CD4-positive, alpha-beta T cell (primary cell): Measurements from ENCODE around the gene SAMD4A. TPM values are rescaled to one million over a fixed set of nuclear protein-coding genes. Genes with fewer than 3 reads are reported as not detected.

Source experiments
- ATAC-seq: fragments of 200-7000 bp; cut with Tn5 transposase; one replicate; pipeline ENCODE4 v1.10.0; 2022; ENCODE audit warnings: mild to moderate bottlenecking; ENCODE audit not compliant: poor library complexity
- CTCF ChIA-PET: fragments of 350-600 bp; sonication (Branson Sonifier 250); formaldehyde crosslinking; loops from one replicate; lab custom pipeline; 2021; ENCODE audit warnings: antibody characterized with exemption, inconsistent platforms; lab: Charles Lee
- POLR2A ChIA-PET: fragments of 350-600 bp; sonication (Branson Sonifier 250); formaldehyde crosslinking; loops from one replicate; lab custom pipeline; 2021; ENCODE audit warnings: antibody characterized with exemption, inconsistent platforms; lab: Charles Lee
- DNase-seq, 14 experiments: peaks; one replicate each; pipeline ENCODE4 v3.0.0-alpha.2; 2013 to 2020; ENCODE audit warnings: mixed read lengths in 2 of 14
- H3K27ac ChIP-seq, 2 donors: one replicate each; pipeline versions ENCODE4 v1.5.1 to v1.7.0; 2013; ENCODE audit warnings: low read length in 2 of 2, low read depth in 1 of 2, mild to moderate bottlenecking in 1 of 2
- H3K27me3 ChIP-seq, 2 experiments: 1 replicate in 1 of 2; 2 replicates in 1 of 2; pipeline versions ENCODE4 v1.6.1 to v1.7.0; 2013; ENCODE audit warnings: low read length in 2 of 2, control low read depth in 1 of 2, mild to moderate bottlenecking in 1 of 2, moderate library complexity in 1 of 2; ENCODE audit not compliant: insufficient read depth in 2 of 2, control insufficient read depth in 1 of 2
- H3K36me3 ChIP-seq: one replicate; pipeline ENCODE4 v1.6.1; 2013; ENCODE audit warnings: low read length, control low read depth; ENCODE audit not compliant: insufficient read depth
- H3K4me1 ChIP-seq: one replicate; pipeline ENCODE4 v1.6.1; 2013; ENCODE audit warnings: low read length, control low read depth; ENCODE audit not compliant: insufficient read depth
- H3K4me3 ChIP-seq: one replicate; pipeline ENCODE4 v1.5.1; 2013; ENCODE audit warnings: mild to moderate bottlenecking, low read length, moderate library complexity
- H3K9me3 ChIP-seq, 2 experiments: 1 replicate in 1 of 2; 2 replicates in 1 of 2; pipeline versions ENCODE4 v1.6.1 to v1.7.0; 2013; ENCODE audit warnings: low read length in 2 of 2, mild to moderate bottlenecking in 2 of 2, control low read depth in 1 of 2, moderate library complexity in 1 of 2; ENCODE audit not compliant: control insufficient read depth in 1 of 2, insufficient read depth in 1 of 2
- H3K27ac Mint-ChIP-seq: one replicate; pipeline ENCODE4 v1.8.0; 2020; ENCODE audit warnings: mixed read lengths
- H3K27me3 Mint-ChIP-seq: one replicate; pipeline ENCODE4 v1.8.0; 2021; ENCODE audit warnings: mixed read lengths
- H3K36me3 Mint-ChIP-seq: one replicate; pipeline ENCODE4 v1.8.0; 2021; ENCODE audit warnings: low read depth, mixed read lengths
- H3K4me1 Mint-ChIP-seq: one replicate; pipeline ENCODE4 v1.8.0; 2021; ENCODE audit warnings: low read depth, mixed read lengths
- H3K4me3 Mint-ChIP-seq: one replicate; pipeline ENCODE4 v1.8.0; 2020; ENCODE audit warnings: mild to moderate bottlenecking, mixed read lengths
- H3K9me3 Mint-ChIP-seq: one replicate; pipeline ENCODE4 v1.8.0; 2020; ENCODE audit warnings: mixed read lengths
- intact Hi-C, 2 experiments: fragments of 100-400 bp; cut with DNase I in 1 of 2; cut with micrococcal nuclease in 1 of 2; formaldehyde crosslinking; loops; one replicate each; pipeline versions ENCODE4 v1.15.1 to v1.9.0; 2023 to 2025; cut with DNase I, micrococcal nuclease
- total RNA-seq, 174 experiments: library from RNA in 2 of 174; stranded (reverse) in 2 of 174; gene quantifications; one replicate each; pipeline ENCODE4 v1.2.3 and lab custom pipeline; 2021 to 2026
- TF ChIP-seq, protein P1 (sequence below): fragments of 200-600 bp; IDR thresholded peaks from one replicate; pipeline ENCODE4 v1.8.0; 2022; ENCODE audit warnings: antibody characterized with exemption, mild to moderate bottlenecking

Gene SAMD4A
- total RNA-seq, 2 experiments from 2014 or later, result 1.9 to 2.3 TPM

DNA sequence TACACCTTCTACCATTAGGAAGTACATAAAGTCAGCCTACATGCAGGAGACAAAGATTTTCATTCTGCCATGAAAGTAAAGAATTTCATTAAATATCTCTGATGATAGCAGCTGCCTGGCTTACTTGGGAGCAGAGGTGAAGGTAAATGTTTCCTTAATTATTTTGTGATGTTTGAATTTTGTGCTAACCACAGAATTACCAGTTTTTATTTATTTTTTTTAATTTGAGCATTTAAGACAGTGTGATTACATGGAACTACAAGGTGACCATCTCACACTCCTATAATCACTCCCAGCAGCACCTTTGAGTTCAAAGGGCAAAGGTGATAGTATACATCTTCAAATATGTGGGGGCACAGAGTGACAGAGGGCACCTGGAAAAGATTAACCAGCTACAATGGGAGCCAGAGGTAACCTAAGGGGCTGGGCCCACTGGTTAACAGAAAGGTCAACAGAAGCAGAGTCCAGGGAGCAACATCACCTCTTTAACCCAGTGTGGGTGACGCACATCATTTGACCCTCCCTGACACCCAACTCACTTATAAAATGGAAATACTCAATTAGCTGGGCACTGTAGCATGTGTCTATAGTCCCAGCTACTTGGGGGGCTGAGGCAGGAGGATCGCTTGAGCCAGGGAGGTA lies 270.7 kb downstream of the SAMD4A start:
- H3K4me3 ChIP-seq, result no peak overlapping the region
- H3K4me1 Mint-ChIP-seq, result no peaks in the 10 kb centered on the region
- CTCF ChIA-PET, result no interaction called here
- H3K4me1 ChIP-seq, result no peaks in the 10 kb centered on the region
- intact Hi-C loops, result no loop called here
- no peak overlapping the region for H3K4me3 Mint-ChIP-seq
- ATAC-seq (no peak), DNase-seq (no peak)
- no peaks in the 10 kb centered on the region for H3K9me3 Mint-ChIP-seq
- peaks cover 37% of the 10 kb centered on the region for H3K36me3 Mint-ChIP-seq
- H3K27me3 Mint-ChIP-seq, result no peaks in the 10 kb centered on the region
- H3K27ac ChIP-seq, result no peak overlapping the region
- POLR2A ChIA-PET, result no interaction called here
- H3K27ac Mint-ChIP-seq, result no peak overlapping the region
- no peaks in the 10 kb centered on the region for H3K27me3 ChIP-seq
- TF ChIP-seq, protein P1, sequence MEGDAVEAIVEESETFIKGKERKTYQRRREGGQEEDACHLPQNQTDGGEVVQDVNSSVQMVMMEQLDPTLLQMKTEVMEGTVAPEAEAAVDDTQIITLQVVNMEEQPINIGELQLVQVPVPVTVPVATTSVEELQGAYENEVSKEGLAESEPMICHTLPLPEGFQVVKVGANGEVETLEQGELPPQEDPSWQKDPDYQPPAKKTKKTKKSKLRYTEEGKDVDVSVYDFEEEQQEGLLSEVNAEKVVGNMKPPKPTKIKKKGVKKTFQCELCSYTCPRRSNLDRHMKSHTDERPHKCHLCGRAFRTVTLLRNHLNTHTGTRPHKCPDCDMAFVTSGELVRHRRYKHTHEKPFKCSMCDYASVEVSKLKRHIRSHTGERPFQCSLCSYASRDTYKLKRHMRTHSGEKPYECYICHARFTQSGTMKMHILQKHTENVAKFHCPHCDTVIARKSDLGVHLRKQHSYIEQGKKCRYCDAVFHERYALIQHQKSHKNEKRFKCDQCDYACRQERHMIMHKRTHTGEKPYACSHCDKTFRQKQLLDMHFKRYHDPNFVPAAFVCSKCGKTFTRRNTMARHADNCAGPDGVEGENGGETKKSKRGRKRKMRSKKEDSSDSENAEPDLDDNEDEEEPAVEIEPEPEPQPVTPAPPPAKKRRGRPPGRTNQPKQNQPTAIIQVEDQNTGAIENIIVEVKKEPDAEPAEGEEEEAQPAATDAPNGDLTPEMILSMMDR, result no peak
- peaks cover 23% of the 10 kb centered on the region for H3K36me3 ChIP-seq
- H3K9me3 ChIP-seq, result no peaks in the 10 kb centered on the region

DNA sequence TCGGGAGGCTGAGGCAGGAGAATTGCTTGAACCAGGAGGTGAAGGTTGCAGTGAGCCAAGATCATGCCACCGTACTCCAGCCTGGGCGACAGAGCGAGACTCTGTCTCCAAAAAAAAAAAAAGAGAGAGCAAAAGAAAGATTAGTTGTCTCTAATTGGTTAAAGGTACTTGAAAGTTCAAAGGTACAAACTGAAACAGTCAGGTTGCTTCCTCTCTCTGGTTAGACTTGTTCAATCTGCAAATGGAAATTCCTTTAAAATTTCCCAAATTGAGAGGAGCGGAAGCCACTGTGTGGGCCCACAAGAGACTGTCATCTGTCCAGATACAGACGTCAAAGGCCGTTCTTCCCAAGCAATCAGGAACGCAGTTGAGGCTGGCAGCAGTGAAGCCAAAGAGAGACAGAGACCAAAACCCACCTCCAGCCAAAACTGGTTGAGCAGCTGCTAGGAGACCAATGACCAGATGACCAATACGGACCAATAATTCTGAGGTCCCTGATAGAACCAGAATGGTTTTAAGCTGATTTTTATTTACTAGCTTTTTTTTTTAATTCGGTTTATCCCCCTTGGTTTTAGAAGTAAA lies 272.1 kb downstream of the SAMD4A start:
- H3K4me3 Mint-ChIP-seq, result no peak overlapping the region
- Histone ChIP-seq H3K9me3 (no peaks in the 10 kb centered on the region), H3K36me3 (peaks cover 33% of the 10 kb centered on the region), H3K27me3 (no peaks in the 10 kb centered on the region), H3K27ac (no peak overlapping the region), H3K4me1 (no peaks in the 10 kb centered on the region), H3K4me3 (no peak overlapping the region)
- POLR2A ChIA-PET, result no interaction called here
- peaks cover 50% of the 10 kb centered on the region for H3K36me3 Mint-ChIP-seq
- peak overlapping the region; percentile 14 for H3K27ac Mint-ChIP-seq
- TF ChIP-seq, protein P1, result no peak
- ATAC-seq, result no peak
- no peaks in the 10 kb centered on the region for H3K9me3 Mint-ChIP-seq
- CTCF ChIA-PET, result no interaction called here
- DNase-seq, result no peak
- H3K4me1 Mint-ChIP-seq, result no peaks in the 10 kb centered on the region
- intact Hi-C loops, result no loop called here
- no peaks in the 10 kb centered on the region for H3K27me3 Mint-ChIP-seq

DNA sequence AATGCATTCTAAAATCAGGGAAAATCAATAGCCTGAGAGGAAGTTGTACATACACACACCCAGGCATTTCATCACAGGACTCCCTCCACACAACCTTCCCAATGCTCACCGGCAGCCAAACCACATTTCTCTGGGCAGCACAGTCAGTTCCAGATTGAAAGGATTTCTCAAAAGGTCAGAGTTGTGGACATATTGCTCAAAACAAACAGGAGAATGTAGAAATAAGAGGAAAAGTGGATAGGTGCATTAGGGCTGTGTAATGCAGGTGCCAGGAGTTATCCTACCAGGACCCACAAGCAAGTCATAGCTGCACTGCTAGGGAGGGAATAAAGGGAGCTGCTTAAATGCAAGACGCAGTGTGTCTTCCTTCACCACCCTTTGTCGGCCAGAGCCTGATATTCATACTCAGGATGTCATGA lies 272.8 kb downstream of the SAMD4A start:
- no peaks in the 10 kb centered on the region for H3K4me1 ChIP-seq
- Mint-ChIP-seq H3K4me1 (no peaks in the 10 kb centered on the region), H3K4me3 (no peak overlapping the region), H3K27me3 (no peaks in the 10 kb centered on the region), H3K27ac (no peak overlapping the region), H3K9me3 (no peaks in the 10 kb centered on the region), H3K36me3 (peaks cover 57% of the 10 kb centered on the region)
- TF ChIP-seq, protein P1, result no peak
- no peaks in the 10 kb centered on the region for H3K9me3 ChIP-seq
- H3K4me3 ChIP-seq, result no peak overlapping the region
- POLR2A ChIA-PET, result no interaction called here
- no peak overlapping the region for H3K27ac ChIP-seq
- peaks cover 33% of the 10 kb centered on the region for H3K36me3 ChIP-seq
- DNase-seq (no peak), ATAC-seq (no peak)
- intact Hi-C loops, result no loop called here
- CTCF ChIA-PET, result no interaction called here
- no peaks in the 10 kb centered on the region for H3K27me3 ChIP-seq
